HG02588 (cell line): Measurements from ENCODE around the gene IQSEC1.
"Not testable (repeated sequence)": the region's sequence is repeated elsewhere in the genome, so short reads cannot be mapped to it uniquely, and the experiment has no call there.

Experiments
- ATAC-seq: cut with Tn5 transposase; IDR thresholded peaks from one replicate; pipeline ENCODE4 v1.9.1; 2021; ENCODE audit warnings: mild to moderate bottlenecking, moderate library complexity; ENCODE audit not compliant: unreplicated experiment

IQSEC1 gene

DNA sequence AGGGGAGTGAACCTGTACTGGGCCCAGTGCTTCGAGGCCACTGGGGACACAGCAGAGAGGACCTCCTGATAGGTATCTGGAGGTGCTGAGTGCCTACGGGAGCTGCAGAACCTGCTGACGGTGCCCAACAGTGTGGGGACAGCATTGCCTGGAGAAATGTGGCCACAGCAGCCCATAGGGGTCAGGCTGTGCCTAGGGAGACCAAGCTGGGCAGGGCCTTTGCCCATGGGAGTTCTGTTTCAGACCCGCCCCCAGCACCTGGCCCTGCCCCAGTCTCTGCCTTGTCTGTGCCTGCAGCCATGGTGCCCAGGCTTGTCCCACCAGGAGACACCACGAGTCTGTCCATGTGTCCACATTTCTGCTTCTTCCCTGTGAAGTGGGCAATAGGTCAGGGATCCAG, 216.6 kb downstream of the IQSEC1 start:
- ATAC-seq: no peak

DNA sequence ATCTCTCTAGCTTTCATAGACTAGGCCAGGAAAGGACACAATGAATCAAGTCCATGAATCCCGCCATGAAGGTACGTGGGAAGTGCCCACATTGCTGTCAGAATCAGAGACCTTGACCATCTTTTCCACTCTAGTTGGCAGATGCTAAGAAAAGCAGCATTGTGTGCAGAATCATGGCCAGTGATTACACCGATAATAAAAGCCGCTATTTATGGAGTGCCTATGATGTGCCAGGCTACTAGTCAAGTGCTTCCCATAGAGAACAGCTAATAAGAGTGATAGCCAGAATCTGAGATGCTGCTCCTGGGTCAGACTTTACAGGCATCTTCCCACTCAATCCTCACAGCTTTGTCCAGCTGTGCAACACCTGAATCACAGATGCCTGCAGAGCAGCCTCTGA, 218.7 kb downstream of the IQSEC1 start:
- ATAC-seq: no peak

DNA sequence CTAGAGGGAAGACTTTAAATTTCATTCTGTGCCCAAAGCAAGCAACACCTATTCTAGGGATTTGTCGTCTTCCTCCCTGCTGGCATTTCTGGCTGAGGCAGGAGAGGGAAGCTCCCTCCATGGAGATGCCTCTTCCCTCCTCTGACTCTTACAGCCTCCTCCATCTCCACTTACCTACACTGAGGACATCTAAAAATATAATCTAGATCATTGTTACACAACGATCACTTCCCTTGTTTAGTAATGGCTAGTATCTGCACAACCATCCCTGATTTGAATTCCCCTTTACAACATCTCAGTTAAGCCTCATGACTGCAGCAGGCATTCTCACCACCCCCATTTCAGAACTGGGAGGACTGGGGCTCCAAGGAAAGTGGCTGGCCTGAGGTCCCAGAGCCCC, 219.4 kb downstream of the IQSEC1 start:
- not testable (repeated sequence) for ATAC-seq

DNA sequence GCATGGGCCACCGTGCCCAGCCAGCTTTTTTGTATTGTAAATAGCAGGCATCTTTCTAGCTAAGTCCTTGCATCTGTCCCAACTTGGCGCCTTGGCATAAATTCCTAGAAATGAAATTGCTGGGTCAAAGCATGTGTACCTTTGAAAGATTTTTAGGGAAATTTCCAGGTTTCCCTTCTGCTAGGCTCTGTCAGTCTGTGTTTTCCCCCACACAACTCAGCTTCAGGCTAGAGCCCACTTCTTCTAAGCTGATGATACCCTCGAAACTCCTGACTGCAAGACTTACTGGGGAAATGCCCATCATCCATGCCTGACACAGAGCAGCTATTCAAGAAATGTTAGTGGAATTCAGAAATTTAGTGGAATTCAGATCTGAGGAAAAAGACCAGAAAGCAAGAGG, 221.0 kb downstream of the IQSEC1 start:
- no peak for ATAC-seq
